Lower leg skin (tissue), 3 donors: Measurements from ENCODE around the gene DMAC2L.

Experiments
- CTCF ChIP-seq, 3 donors: fragments of 450-650 bp; IDR thresholded peaks; one replicate each; pipeline ENCODE4 v1.5.1; 2016; ENCODE audit warnings: antibody characterized with exemption in 3 of 3, mild to moderate bottlenecking in 3 of 3, moderate library complexity in 2 of 3
- POLR2A ChIP-seq, 2 donors: fragments of 450-650 bp; IDR thresholded peaks; one replicate each; pipeline ENCODE4 v1.6.1; 2016 to 2017; ENCODE audit warnings: antibody characterized with exemption in 2 of 2, mild to moderate bottlenecking in 1 of 2, moderate library complexity in 1 of 2

- TF ChIP-seq CTCF (IDR thresholded peaks at IDR 0.05) = no peak
- TF ChIP-seq POLR2A (IDR thresholded peaks at IDR 0.05) = no peak
Observed at GRCh38 chr14:50285861-50286260, 26.3 kb upstream of the DMAC2L start.
